MCF 10A (cell line): ENCODE results near the gene NAV1. TPM values are rescaled to one million over a fixed set of nuclear protein-coding genes. Genes with fewer than 3 reads are reported as not detected.

Experiments
- BruUV-seq: library from RNA; stranded (reverse); fragments of 400-500 nt; replicated peaks from 2 replicates; lab custom pipeline; 2021; lab: Mats Ljungman, UMichigan
- CTCF ChIA-PET: fragments of 300-600 bp; sonication (Branson Sonifier 250); formaldehyde crosslinking; extraction: SDS; loops from one replicate; lab custom pipeline; 2021; ENCODE audit warnings: antibody characterized with exemption, inconsistent platforms; lab: Yijun Ruan, JAX
- POLR2A ChIA-PET: fragments of 300-600, 350-650 bp; sonication (Branson Sonifier 250); formaldehyde crosslinking; extraction: SDS; loops from one replicate; lab custom pipeline; 2020; ENCODE audit warnings: antibody characterized with exemption, inconsistent platforms; lab: Yijun Ruan, JAX
- DNase-seq: peaks from one replicate; pipeline ENCODE4 v3.0.0-alpha.2; 2018; ENCODE audit not compliant: unreplicated experiment
- H3K27ac Mint-ChIP-seq: one replicate; pipeline ENCODE4 v1.8.0; 2022; ENCODE audit warnings: mild to moderate bottlenecking, low read depth, mixed read lengths; ENCODE audit not compliant: unreplicated experiment
- H3K27me3 Mint-ChIP-seq: one replicate; pipeline ENCODE4 v1.8.0; 2022; ENCODE audit warnings: mixed read lengths; ENCODE audit not compliant: insufficient read depth, unreplicated experiment
- H3K36me3 Mint-ChIP-seq: one replicate; pipeline ENCODE4 v1.8.0; 2022; ENCODE audit warnings: mild to moderate bottlenecking, moderate library complexity, mixed read lengths; ENCODE audit not compliant: insufficient read depth, unreplicated experiment
- H3K4me1 Mint-ChIP-seq: one replicate; pipeline ENCODE4 v1.8.0; 2022; ENCODE audit warnings: mixed read lengths; ENCODE audit not compliant: insufficient read depth, unreplicated experiment
- H3K4me3 Mint-ChIP-seq: one replicate; pipeline ENCODE4 v1.8.0; 2022; ENCODE audit warnings: mild to moderate bottlenecking, moderate library complexity, mixed read lengths; ENCODE audit not compliant: unreplicated experiment
- H3K9me3 Mint-ChIP-seq: one replicate; pipeline ENCODE4 v1.8.0; 2022; ENCODE audit warnings: mixed read lengths; ENCODE audit not compliant: unreplicated experiment
- intact Hi-C: fragments of 100-400 bp; cut with micrococcal nuclease; formaldehyde crosslinking; loops from 2 replicates; pipeline ENCODE4 v1.14.1; 2022
- total RNA-seq: library from RNA; stranded (reverse); gene quantifications from 2 replicates; pipeline ENCODE4 v1.2.3, GENCODE V29; 2022
- TF ChIP-seq, protein P1 (sequence below): fragments of 200-600 bp; IDR thresholded peaks from one replicate; pipeline ENCODE4 v1.8.0; 2022; ENCODE audit warnings: antibody characterized with exemption, mild to moderate bottlenecking; ENCODE audit not compliant: unreplicated experiment

NAV1 gene
- total RNA-seq, 1 experiment from 2014 or later: 34.9 TPM

DNA sequence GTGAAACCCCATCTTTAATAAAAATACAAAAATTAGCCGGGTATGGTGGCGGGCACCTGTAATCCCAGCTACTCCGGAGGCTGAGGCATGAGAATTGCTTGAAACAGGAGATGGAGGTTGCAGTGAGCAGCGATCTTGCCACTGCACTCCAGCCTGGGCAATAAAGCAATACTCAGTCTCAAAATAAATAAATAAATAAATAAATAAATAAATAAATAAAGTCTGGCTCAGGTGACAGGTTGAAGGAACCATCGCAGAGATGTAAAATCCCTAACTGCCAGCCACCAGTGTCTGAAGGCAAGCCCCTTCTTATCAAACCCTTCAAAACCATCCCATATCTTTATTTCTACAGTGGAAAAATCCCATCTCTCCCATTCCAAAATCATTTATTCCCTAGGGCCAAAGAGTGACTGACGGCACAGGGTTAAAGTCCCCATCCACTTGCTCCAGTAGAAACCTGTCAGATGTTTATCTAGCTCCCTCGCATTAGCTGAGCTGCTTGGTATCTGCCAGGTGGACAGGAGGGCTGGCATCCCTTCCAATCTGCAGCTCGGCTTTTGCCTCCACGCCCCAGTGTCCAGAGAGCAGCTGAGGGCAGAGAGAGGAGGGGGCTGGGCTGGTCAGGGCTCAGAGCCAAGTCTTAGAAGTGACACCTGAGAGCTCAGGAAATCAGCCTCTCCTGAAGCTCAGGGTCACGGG lies 37.0 kb upstream of the NAV1 start:
- Mint-ChIP-seq H3K9me3 (no peaks in the 10 kb centered on the region), H3K27ac (peak overlapping the region; percentile 86), H3K4me1 (peaks cover 75% of the 10 kb centered on the region), H3K27me3 (no peaks in the 10 kb centered on the region), H3K36me3 (peaks cover 20% of the 10 kb centered on the region), H3K4me3 (no peak overlapping the region)
- POLR2A ChIA-PET: interaction anchor here (1.4 to 15.5 kb wide), 6 partner anchors 10 to 54 kb away, joined by 4 to 330 read pairs (median 126); partner anchors contain the start of gene PHLDA3
- TF ChIP-seq, protein P1, sequence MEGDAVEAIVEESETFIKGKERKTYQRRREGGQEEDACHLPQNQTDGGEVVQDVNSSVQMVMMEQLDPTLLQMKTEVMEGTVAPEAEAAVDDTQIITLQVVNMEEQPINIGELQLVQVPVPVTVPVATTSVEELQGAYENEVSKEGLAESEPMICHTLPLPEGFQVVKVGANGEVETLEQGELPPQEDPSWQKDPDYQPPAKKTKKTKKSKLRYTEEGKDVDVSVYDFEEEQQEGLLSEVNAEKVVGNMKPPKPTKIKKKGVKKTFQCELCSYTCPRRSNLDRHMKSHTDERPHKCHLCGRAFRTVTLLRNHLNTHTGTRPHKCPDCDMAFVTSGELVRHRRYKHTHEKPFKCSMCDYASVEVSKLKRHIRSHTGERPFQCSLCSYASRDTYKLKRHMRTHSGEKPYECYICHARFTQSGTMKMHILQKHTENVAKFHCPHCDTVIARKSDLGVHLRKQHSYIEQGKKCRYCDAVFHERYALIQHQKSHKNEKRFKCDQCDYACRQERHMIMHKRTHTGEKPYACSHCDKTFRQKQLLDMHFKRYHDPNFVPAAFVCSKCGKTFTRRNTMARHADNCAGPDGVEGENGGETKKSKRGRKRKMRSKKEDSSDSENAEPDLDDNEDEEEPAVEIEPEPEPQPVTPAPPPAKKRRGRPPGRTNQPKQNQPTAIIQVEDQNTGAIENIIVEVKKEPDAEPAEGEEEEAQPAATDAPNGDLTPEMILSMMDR: no peak
- intact Hi-C loops: no loop called here
- DNase-seq: peak; percentile 36
- CTCF ChIA-PET: interaction anchor here (0.6 to 70.3 kb wide), 6 partner anchors 2 to 383 kb away, joined by 3 to 3816 read pairs (median 18); partner anchors contain the start of genes CSRP1 and PHLDA3
- no TSS peak for BruUV-seq

- intact Hi-C loops: no loop called here
- TF ChIP-seq, protein P1: no peak
- H3K27ac Mint-ChIP-seq: peak overlapping the region; percentile 86
- BruUV-seq: no TSS peak
- H3K4me3 Mint-ChIP-seq: no peak overlapping the region
- DNase-seq: no peak
- peaks cover 14% of the 10 kb centered on the region for H3K36me3 Mint-ChIP-seq
- CTCF ChIA-PET: interaction anchor here (0.6 to 70.3 kb wide), 7 partner anchors 2 to 382 kb away, joined by 3 to 3816 read pairs (median 5); partner anchors contain the start of genes CSRP1 and PHLDA3
- H3K4me1 Mint-ChIP-seq: peaks cover 78% of the 10 kb centered on the region
- POLR2A ChIA-PET: interaction anchor here (0.8 to 15.5 kb wide), 7 partner anchors 10 to 379 kb away, joined by 3 to 330 read pairs (median 24); partner anchors contain the start of gene PHLDA3
- H3K9me3 Mint-ChIP-seq: no peaks in the 10 kb centered on the region
- H3K27me3 Mint-ChIP-seq: no peaks in the 10 kb centered on the region
Observed at GRCh38 chr1:201502511-201502857, 36.4 kb upstream of the NAV1 start.

- ChIA-PET CTCF (interaction anchor here (0.6 to 70.3 kb wide), 11 partner anchors 1 to 267 kb away, joined by 3 to 3816 read pairs (median 4); partner anchors contain the start of genes CSRP1 and PHLDA3), POLR2A (interaction anchor here (0.5 to 15.5 kb wide), 16 partner anchors 9 to 765 kb away, joined by 3 to 330 read pairs (median 4); partner anchors contain the start of genes CAMSAP2 and PHLDA3)
- Mint-ChIP-seq H3K9me3 (no peaks in the 10 kb centered on the region), H3K4me3 (peak overlapping the region; percentile 45), H3K4me1 (peaks cover 77% of the 10 kb centered on the region), H3K27me3 (no peaks in the 10 kb centered on the region), H3K27ac (peak overlapping the region; percentile 86), H3K36me3 (peaks cover 10% of the 10 kb centered on the region)
- peak; percentile 92 for DNase-seq
- TSS peak; percentile 49 for BruUV-seq
- intact Hi-C loops: loop anchor here (1.0 kb wide), 1 partner anchor 14 kb away; no protein-coding TSS in a partner anchor
- TF ChIP-seq, protein P1: no peak
Observed at GRCh38 chr1:201503397-201504176, 35.3 kb upstream of the NAV1 start.
